ENCODE measurements around the gene TNFAIP2.

DNA sequence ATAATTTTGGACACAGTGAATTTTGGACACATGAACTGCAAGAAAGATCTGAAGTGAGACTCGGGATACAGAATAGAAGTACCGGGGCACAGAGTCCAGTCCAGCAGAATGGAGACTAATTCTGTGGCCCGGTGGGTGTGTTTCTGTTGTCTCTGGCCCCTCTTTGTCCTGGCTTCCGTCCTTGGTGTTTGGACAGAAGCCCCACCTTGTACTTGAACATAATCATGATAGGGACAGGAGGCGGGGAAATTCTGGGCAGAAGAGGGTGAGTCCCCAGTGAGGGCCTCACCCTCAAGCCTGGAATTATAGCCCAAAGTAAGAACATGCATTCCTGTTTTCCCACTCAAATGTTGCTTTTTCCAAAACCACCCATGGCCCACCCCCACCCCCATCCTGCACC lies 39.9 kb downstream of the TNFAIP2 start:
- TF ChIP-seq, protein P1, sequence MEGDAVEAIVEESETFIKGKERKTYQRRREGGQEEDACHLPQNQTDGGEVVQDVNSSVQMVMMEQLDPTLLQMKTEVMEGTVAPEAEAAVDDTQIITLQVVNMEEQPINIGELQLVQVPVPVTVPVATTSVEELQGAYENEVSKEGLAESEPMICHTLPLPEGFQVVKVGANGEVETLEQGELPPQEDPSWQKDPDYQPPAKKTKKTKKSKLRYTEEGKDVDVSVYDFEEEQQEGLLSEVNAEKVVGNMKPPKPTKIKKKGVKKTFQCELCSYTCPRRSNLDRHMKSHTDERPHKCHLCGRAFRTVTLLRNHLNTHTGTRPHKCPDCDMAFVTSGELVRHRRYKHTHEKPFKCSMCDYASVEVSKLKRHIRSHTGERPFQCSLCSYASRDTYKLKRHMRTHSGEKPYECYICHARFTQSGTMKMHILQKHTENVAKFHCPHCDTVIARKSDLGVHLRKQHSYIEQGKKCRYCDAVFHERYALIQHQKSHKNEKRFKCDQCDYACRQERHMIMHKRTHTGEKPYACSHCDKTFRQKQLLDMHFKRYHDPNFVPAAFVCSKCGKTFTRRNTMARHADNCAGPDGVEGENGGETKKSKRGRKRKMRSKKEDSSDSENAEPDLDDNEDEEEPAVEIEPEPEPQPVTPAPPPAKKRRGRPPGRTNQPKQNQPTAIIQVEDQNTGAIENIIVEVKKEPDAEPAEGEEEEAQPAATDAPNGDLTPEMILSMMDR (IDR thresholded peaks at IDR 0.05): no peak
- TF ChIP-seq POLR2A (IDR thresholded peaks at IDR 0.05): no peak

Measured in transverse colon (tissue), 3 donors.